ENCODE data around the gene PIGBOS1.
A peak's percentile ranks its signal among the peaks of the same experiment; 100 is the strongest.
"Not testable (repeated sequence)": the region's sequence is repeated elsewhere in the genome, so short reads cannot be mapped to it uniquely, and the experiment has no call there.

Gene PIGBOS1

DNA sequence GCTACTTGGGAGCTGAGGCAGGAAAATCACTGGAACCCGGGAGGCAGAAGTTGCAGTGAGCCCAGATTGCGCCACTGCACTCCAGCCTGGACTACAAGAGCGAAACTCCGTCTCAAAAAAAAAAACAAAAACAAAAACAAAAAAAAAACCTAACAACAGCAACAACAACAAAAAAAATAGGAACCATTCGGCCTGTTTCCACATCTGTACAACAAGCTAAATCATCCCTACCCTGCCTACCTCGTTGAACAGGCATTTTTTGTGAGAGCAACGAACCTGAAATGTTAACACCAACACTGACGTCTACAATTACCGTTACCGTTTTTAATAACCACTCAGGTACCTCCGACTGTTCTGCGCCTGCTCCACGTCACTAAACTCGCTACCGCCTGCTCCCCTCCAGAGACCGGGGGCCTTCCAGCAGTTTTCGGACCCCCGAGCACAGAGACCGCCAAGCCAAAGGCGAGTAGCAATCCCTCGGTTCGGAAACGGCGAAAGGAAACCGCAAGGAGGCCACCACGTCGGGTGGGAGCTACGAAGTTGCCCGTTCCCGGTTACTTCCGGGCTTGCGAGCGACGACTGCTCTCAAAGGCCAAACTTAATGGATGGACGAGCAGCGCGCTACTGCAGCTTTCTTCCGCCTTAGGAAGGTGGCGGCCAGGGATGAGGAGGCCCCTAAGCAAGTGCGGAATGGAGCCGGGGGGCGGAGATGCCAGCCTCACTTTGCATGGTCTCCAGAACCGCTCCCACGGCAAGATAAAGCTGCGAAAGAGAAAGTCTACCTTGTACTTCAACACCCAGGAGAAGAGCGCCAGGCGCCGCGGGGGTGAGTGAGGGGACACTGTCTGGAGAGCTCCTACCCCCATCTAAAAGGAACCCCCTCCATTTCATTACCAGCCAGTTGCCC is at the start of gene PIGBOS1, which contains the start of gene PIGB:
Gene PIGBOS1, minus strand, starts transcription at position 536 of the 907 bp plus-strand sequence. CDS start 1,331 bp downstream, outside the sequence.
Gene PIGB, plus strand, starts transcription at position 635 of the 907 bp plus-strand sequence. Its CDS starts 29 bp downstream, at position 664.
- peak; percentile 82 to 83 for DNase-seq

GRCh38 chr15:55366981-55367380 is 48.1 kb upstream of the PIGBOS1 start:
- no peak for DNase-seq

- DNase-seq = no peak
Measured at GRCh38 chr15:55362641-55363040, 43.7 kb upstream of the PIGBOS1 start.

- DNase-seq = no peak
Measured at GRCh38 chr15:55361048-55361447, 42.1 kb upstream of the PIGBOS1 start.

DNA sequence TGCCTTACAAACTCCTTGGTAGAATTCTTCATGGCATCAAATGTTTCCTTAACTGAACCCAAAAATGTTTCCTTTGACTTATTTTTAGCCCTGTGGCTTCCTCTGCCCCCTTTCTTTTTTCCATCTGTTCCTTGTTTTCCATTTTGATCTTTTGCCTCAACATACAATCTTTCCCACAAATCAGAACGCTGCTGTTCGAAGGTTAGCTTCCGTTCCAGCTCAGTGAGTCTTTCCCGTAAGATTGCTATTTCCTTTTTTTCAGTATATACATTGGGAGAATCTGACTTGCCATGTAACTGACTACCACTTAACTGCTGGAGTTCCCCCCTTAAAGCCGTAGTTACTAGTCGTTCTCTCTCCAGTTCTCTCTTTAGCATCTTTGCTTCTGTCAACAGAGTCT is 41.3 kb upstream of the PIGBOS1 start:
- no peak for DNase-seq

DNA sequence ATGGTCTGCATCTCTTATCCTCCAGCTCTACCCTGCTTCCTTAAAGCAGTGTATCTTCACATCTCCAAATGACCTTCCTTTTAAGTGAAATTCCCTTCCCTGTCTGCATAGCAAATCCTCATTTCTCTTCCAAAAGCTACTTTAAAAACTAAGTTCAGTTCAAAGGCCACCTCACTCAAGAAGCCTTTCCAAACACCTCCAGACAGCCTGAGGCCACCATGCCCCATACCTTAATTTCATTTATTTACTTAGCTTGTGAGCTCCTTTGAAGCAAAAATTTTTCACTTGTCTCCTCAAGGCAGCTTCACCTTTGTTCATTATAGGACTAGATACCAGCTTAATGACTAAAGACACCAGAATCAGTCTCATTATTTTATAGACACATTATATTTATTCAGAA is 39.5 kb upstream of the PIGBOS1 start:
- DNase-seq = no peak

GRCh38 chr15:55357774-55358173 is 38.9 kb upstream of the PIGBOS1 start:
- no peak for DNase-seq

GRCh38 chr15:55356985-55357585 is 38.2 kb upstream of the PIGBOS1 start:
- DNase-seq = no peak

GRCh38 chr15:55353025-55353424 is 34.1 kb upstream of the PIGBOS1 start:
- no peak for DNase-seq

DNA sequence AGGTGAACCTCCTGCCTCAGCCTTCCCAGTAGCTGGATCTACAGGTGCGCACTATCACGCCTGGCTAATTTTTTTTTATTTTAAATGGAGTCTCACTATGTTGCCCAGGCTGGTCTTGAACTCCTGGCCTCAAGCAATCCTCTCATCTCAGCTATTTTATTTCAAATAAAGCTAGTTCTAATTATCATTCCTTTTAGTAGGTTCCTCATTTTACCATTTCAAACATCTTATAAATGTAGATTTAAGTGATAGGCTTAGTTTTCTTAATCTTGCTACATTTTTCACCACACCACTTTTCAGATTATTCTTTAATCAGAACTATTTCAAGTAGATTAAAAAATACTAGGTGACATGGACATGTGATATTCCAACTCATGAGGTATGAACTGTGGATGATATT is 30.4 kb upstream of the PIGBOS1 start:
- DNase-seq = no peak

GRCh38 chr15:55348281-55348778 is 29.4 kb upstream of the PIGBOS1 start:
- no peak for DNase-seq

DNA sequence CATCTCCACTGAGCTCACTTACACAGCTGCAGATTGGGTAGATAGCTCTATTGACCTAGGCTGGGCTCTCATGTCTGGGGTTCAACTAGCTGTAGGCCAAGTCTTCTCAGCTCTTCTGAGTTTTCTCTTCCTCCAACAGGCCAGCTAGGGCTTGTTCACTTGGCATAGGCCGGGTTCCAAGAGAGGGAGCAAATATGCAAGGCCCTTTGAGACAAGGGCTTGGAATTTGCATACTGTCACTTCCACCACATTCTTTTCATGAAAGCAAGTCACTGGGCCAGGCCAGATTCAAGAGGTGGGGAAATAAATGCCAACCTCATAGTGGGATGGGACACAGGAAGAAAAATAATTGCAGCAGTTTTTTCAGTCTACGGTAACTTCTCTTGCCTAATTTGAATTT is 25.3 kb upstream of the PIGBOS1 start:
- no peak for DNase-seq

- DNase-seq = no peak
Measured at GRCh38 chr15:55343168-55343567, 24.2 kb upstream of the PIGBOS1 start.

DNA sequence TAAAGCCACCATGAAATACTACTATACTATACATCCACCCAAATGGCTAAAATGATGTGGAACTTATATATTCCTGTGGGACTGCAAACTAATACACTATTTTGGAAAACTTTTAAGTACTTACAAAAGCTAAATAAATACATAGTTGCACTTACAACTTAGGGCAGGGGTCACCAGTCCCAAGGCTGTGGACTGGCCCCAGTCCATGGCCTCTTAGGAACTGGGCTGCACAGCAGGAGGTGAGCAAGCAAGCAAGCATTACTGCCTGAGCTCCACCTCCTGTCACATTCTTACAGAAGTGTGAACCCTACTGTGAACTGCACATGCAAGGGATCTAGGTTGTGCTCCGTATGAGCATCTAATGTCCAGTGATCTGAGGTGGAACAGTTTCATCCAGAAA is 18.2 kb upstream of the PIGBOS1 start:
- no peak for DNase-seq

- no peak for DNase-seq
Measured at GRCh38 chr15:55334997-55335396, 16.1 kb upstream of the PIGBOS1 start.

GRCh38 chr15:55334371-55334770 is 15.4 kb upstream of the PIGBOS1 start:
- no peak for DNase-seq

DNA sequence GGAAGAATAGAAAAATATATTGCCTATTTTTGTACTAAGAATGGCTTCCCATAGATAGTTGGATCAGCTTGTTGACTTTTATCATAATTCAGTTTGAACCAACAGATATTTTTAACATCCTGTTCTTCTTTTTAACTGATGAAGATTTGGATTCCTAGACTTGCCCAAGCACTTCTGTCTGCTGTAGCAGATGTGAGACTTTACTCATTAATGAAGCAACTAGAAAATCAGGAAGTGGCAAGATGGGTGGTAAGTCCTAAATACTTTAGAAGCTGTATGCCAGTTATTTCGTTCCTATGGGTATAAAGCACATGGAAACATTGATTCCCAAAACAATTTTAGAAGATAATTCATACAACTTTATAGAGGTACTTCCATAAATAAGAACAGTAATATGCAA is 8.5 kb upstream of the PIGBOS1 start:
- DNase-seq = no peak

DNA sequence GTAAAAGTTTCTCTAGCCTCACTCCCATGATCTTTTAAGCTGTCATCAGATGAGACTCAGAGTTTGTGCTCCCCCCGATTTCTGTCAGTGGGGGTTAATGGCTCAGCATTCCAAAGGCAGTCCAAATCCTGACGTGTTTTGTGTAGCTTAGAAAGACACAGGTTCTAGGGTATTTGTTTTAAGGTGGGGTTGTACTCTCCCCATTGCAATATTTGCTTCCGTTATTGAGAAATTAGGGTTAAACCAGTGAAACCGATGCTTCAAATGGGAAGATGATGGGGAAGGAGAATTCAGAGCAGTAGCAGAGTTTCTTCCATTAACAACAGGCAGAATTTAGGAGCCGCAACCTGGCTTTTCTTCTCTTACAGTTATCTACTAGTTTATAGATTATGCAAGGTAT is 3.5 kb upstream of the PIGBOS1 start:
- no peak for DNase-seq

DNA sequence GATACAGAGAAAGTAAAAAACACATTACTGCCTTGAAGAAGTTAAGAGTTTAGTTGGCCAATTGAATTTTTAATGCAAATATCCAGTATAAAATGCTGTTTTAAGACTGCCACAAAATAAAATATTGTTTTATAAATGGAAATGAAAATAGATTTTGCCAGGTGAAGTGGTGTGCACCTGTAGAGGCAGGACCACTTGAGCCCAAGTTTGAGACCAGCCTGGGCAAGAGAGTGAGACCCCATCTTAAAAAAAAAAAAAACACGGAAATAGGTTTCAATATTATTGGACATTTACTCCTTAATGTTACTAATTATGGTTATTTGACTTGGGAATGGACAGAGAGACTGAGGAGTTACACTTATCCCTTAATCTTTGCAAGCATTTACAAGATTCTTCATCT is 2.0 kb upstream of the PIGBOS1 start:
- DNase-seq = no peak

- DNase-seq = no peak
Measured at GRCh38 chr15:55320238-55320550, 1.3 kb upstream of the PIGBOS1 start.

GRCh38 chr15:55319537-55320237 is 764 bp upstream of the PIGBOS1 start:
- DNase-seq = no peak

- not testable (repeated sequence) for DNase-seq
Measured at GRCh38 chr15:55302801-55303200, 16.1 kb downstream of the PIGBOS1 start.

- no peak for DNase-seq
Measured at GRCh38 chr15:55297315-55297714, 21.6 kb downstream of the PIGBOS1 start.
